VCaP (cell line): ENCODE results near the gene ADCY6.

ENCODE experiments used
- H3K27ac ChIP-seq: fragments of 450-650 bp; 2 replicates; pipeline ENCODE4 v1.5.1; 2017
- CTCF ChIP-seq: fragments of 450-650 bp; conservative IDR thresholded peaks from 2 replicates; pipeline ENCODE4 v1.5.1; 2017; ENCODE audit warnings: mild to moderate bottlenecking, moderate library complexity

The ADCY6 gene

GRCh38 chr12:48827513-48828096 is 38.7 kb upstream of the ADCY6 start:
- H3K27ac ChIP-seq, result no peak overlapping the region
- TF ChIP-seq CTCF, result no peak

GRCh38 chr12:48827026-48827425 is 38.1 kb upstream of the ADCY6 start:
- no peak overlapping the region for H3K27ac ChIP-seq

GRCh38 chr12:48826209-48826855 is 37.4 kb upstream of the ADCY6 start:
- H3K27ac ChIP-seq, result no peak overlapping the region
- TF ChIP-seq CTCF, result no peak

More at GRCh38 chr12:48827026-48827425, 38.1 kb upstream of the ADCY6 start:
- no peak for TF ChIP-seq CTCF

- TF ChIP-seq CTCF, result no peak
- no peak overlapping the region for H3K27ac ChIP-seq
These were observed 36.0 kb upstream of the ADCY6 start for GRCh38 chr12:48824905-48825304.

- H3K27ac ChIP-seq, result no peak overlapping the region
- TF ChIP-seq CTCF, result no peak
These were observed 35.2 kb upstream of the ADCY6 start for GRCh38 chr12:48824112-48824511.

- no peak overlapping the region for H3K27ac ChIP-seq
- TF ChIP-seq CTCF, result no peak
These were observed 34.4 kb upstream of the ADCY6 start for GRCh38 chr12:48823281-48823680.

- H3K27ac ChIP-seq, result no peak overlapping the region
- TF ChIP-seq CTCF, result no peak
These were observed 33.8 kb upstream of the ADCY6 start for GRCh38 chr12:48822711-48823110.
